Measurements from ENCODE around the gene SLX4IP. TPM values are rescaled to one million over a fixed set of nuclear protein-coding genes. Genes with fewer than 3 reads are reported as not detected.

Gene SLX4IP
- total RNA-seq, 1 experiment from 2014 or later = 5.4 TPM

DNA sequence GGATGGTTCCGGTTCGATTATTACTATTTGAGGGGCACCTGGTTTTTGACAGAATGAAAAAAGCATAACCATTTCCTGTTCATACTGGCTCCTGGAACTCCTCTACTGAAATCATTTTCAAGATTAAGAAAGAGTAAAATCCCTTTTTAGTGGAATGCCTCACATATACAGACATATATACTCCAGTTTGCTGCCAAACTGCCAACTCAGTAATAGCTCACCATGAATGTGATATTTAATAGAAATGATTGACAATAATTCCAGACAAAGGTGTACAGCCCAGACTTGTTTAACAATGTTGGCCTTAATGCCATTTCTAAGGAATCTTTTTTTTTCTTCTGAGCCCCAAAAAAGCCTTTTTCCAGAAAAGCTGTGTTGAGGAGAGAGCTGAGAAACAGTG lies 145.6 kb downstream of the SLX4IP start:
- CTCF ChIA-PET = no interaction called here
- H3K36me3 Mint-ChIP-seq (ENCODE audit: insufficient read depth, unreplicated experiment) = no peaks in the 10 kb centered on the region

GRCh38 chr20:10581823-10582222 lies 146.7 kb downstream of the SLX4IP start:
- peaks cover 16% of the 10 kb centered on the region for H3K4me1 Mint-ChIP-seq (ENCODE audit: low read depth, unreplicated experiment)
- CTCF ChIA-PET = interaction anchor here (0.9 kb wide), 1 partner anchor 7 kb away, joined by 3 read pairs; no protein-coding TSS in a partner anchor
- DNase-seq = no peak
- no peaks in the 10 kb centered on the region for H3K27me3 Mint-ChIP-seq (ENCODE audit: unreplicated experiment)
- intact Hi-C loops (cut with micrococcal nuclease; ENCODE audit: unreplicated experiment) = no loop called here
- no peak overlapping the region for H3K27ac Mint-ChIP-seq (ENCODE audit: unreplicated experiment)
- H3K9me3 Mint-ChIP-seq (ENCODE audit: low read depth, unreplicated experiment) = no peaks in the 10 kb centered on the region
- TF ChIP-seq, protein P1, sequence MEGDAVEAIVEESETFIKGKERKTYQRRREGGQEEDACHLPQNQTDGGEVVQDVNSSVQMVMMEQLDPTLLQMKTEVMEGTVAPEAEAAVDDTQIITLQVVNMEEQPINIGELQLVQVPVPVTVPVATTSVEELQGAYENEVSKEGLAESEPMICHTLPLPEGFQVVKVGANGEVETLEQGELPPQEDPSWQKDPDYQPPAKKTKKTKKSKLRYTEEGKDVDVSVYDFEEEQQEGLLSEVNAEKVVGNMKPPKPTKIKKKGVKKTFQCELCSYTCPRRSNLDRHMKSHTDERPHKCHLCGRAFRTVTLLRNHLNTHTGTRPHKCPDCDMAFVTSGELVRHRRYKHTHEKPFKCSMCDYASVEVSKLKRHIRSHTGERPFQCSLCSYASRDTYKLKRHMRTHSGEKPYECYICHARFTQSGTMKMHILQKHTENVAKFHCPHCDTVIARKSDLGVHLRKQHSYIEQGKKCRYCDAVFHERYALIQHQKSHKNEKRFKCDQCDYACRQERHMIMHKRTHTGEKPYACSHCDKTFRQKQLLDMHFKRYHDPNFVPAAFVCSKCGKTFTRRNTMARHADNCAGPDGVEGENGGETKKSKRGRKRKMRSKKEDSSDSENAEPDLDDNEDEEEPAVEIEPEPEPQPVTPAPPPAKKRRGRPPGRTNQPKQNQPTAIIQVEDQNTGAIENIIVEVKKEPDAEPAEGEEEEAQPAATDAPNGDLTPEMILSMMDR (IDR thresholded peaks at IDR 0.05; ENCODE audit: unreplicated experiment) = no peak
- no peaks in the 10 kb centered on the region for H3K36me3 Mint-ChIP-seq (ENCODE audit: insufficient read depth, unreplicated experiment)
- BruUV-seq (replicated peaks) = no TSS peak
- no peak overlapping the region for H3K4me3 Mint-ChIP-seq (ENCODE audit: low read depth, unreplicated experiment)

More for the DNA sequence above, 145.6 kb downstream of the SLX4IP start:
- Mint-ChIP-seq H3K4me3 (ENCODE audit: low read depth, unreplicated experiment) (no peak overlapping the region), H3K27me3 (ENCODE audit: unreplicated experiment) (no peaks in the 10 kb centered on the region), H3K4me1 (ENCODE audit: low read depth, unreplicated experiment) (peaks cover 16% of the 10 kb centered on the region), H3K27ac (ENCODE audit: unreplicated experiment) (no peak overlapping the region), H3K9me3 (ENCODE audit: low read depth, unreplicated experiment) (no peaks in the 10 kb centered on the region)
- no TSS peak for BruUV-seq (replicated peaks)
- intact Hi-C loops (cut with micrococcal nuclease; ENCODE audit: unreplicated experiment) = no loop called here
- no peak for DNase-seq
- TF ChIP-seq, protein P1 (IDR thresholded peaks at IDR 0.05; ENCODE audit: unreplicated experiment) = no peak

- no peaks in the 10 kb centered on the region for H3K27me3 Mint-ChIP-seq (ENCODE audit: unreplicated experiment)
- TF ChIP-seq, protein P1 (IDR thresholded peaks at IDR 0.05; ENCODE audit: unreplicated experiment) = no peak
Measured at GRCh38 chr20:10584371-10584770, 149.3 kb downstream of the SLX4IP start.

DNA sequence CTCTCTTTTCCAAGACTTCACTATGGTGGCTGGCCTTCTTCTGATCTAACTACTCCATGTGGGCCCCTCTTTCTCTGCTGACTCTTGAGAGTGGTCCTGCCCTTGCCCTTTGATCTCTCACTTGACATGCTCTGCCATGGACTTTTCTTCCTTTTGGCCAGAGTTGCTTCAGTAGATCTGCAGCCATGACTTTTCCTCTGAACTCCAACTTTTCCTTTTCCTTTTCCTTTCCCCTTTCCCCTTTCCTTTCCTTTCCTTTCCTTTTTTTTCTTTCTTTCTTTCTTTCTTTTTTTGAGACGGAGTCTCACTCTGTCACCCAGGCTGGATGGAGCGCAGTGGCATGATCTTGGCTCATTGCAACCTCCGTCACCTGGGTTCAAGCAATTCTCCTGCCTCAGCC lies 150.2 kb downstream of the SLX4IP start:
- H3K4me1 Mint-ChIP-seq (ENCODE audit: low read depth, unreplicated experiment) = peaks cover 2% of the 10 kb centered on the region
- DNase-seq = no peak
- BruUV-seq (replicated peaks) = no TSS peak
- no peaks in the 10 kb centered on the region for H3K36me3 Mint-ChIP-seq (ENCODE audit: insufficient read depth, unreplicated experiment)
- CTCF ChIA-PET = interaction anchor here (0.5 kb wide), 1 partner anchor 871 kb away, joined by 15 read pairs; no protein-coding TSS in a partner anchor
- H3K4me3 Mint-ChIP-seq (ENCODE audit: low read depth, unreplicated experiment) = no peak overlapping the region
- intact Hi-C loops (cut with micrococcal nuclease; ENCODE audit: unreplicated experiment) = no loop called here
- TF ChIP-seq, protein P1 (IDR thresholded peaks at IDR 0.05; ENCODE audit: unreplicated experiment) = no peak
- no peaks in the 10 kb centered on the region for H3K9me3 Mint-ChIP-seq (ENCODE audit: low read depth, unreplicated experiment)
- H3K27me3 Mint-ChIP-seq (ENCODE audit: unreplicated experiment) = no peaks in the 10 kb centered on the region
- no peak overlapping the region for H3K27ac Mint-ChIP-seq (ENCODE audit: unreplicated experiment)

More at GRCh38 chr20:10584371-10584770, 149.3 kb downstream of the SLX4IP start:
- no peak for DNase-seq
- CTCF ChIA-PET = no interaction called here
- intact Hi-C loops (cut with micrococcal nuclease; ENCODE audit: unreplicated experiment) = no loop called here
- no TSS peak for BruUV-seq (replicated peaks)
- Mint-ChIP-seq H3K4me3 (ENCODE audit: low read depth, unreplicated experiment) (no peak overlapping the region), H3K4me1 (ENCODE audit: low read depth, unreplicated experiment) (peaks cover 7% of the 10 kb centered on the region), H3K9me3 (ENCODE audit: low read depth, unreplicated experiment) (no peaks in the 10 kb centered on the region), H3K36me3 (ENCODE audit: insufficient read depth, unreplicated experiment) (no peaks in the 10 kb centered on the region), H3K27ac (ENCODE audit: unreplicated experiment) (no peak overlapping the region)
